HL-60/S4 (cell line): ENCODE measurements around the gene NLGN1.

Source experiments
- in situ Hi-C: fragments of 300-500 bp; cut with MboI; formaldehyde crosslinking; loops from 2 replicates; pipeline ENCODE4 v1.14.3; 2022; ENCODE audit warnings: low sequenced_read_pairs

The NLGN1 gene

DNA sequence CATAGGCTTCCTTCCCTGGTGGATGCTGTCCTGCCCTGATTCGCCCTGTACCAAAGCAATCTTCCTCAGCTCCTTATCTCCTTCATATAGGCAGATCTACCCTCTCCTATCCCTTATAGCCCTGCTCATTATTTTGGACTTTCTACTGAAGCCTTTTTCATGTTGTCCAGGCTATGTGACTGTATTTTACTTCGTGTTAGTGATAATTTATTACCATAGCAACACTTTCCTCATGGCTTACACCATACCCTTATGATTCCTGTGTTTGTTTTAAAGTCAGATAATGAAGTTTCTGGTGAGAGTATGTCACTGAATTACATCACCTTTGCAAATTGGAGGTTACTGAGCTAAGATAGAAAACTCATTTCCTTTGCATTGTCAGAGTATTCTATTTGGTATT lies 352.6 kb downstream of the NLGN1 start:
- in situ Hi-C loops, result no loop called here

DNA sequence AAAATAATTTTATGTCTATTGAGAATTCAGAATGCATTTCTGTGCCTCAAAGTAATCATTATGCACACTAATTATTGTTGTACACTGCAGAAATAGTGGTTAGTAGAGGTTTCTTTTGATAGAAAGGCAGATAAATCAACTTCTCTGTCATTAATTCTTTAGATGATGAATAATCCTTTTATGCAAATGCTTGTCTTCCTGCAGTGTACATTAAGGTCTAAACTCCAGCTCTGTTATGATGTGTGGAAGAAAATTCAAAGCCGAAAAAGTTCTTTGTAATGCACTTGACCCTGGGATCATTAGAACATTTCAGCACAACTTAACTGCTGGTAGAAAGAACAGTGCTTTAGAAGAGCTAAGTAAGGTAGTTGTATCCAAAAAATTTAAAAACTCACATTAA lies 353.0 kb downstream of the NLGN1 start:
- in situ Hi-C loops, result no loop called here

DNA sequence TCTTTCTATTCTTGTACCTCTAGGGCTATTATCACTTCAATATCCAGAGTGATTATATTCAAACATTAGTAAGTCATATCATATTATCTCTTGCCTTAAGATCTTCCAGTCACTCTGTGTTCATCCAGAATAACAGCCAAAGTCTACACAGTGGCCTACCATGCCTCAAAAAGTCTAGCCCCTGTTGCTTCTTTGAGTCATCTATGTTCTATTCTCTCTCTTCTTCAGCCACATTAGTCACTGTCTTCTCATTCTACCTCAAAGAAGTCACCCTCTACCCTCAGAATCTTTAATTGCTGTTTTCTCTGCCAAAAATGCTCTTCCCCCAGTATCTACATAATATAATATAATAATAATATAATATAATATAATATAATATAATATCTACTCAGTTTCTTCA lies 356.0 kb downstream of the NLGN1 start:
- in situ Hi-C loops, result no loop called here

DNA sequence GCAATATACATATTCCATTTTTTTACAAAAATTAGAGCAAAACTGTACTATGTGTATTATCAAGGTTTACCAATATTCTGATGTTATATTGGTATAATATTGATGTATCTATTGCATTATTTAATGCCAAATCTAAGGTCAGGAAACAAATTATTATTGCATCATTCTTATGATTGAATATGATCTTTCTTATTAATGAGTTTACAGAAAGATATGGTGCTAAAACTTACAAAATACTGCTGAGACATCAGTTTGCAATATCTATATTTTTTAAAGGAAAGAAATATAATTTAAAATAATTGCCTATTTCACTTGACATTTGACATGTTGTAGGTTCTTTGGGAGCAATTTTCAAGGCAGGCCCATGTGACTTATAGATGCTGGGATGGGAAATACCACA lies 357.6 kb downstream of the NLGN1 start:
- in situ Hi-C loops, result no loop called here

DNA sequence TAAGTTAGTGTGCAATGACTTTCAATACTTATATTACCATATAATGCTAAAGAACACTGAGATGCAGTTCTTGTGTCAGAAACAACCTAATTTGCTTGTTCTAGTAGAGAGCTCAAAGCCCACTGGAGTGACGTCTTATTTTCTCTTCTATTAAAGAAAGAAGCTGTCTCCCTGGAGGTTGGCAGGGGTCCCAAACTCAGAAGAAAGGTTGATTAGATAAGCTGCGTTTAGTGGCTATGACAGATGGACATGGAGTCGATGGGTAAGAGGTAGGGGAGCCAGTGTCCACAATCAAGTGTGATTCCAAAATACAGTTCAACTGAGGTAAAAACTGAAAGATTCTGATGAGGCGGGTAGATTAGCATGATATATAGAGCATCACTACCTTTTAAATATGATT lies 363.6 kb downstream of the NLGN1 start:
- in situ Hi-C loops, result no loop called here

DNA sequence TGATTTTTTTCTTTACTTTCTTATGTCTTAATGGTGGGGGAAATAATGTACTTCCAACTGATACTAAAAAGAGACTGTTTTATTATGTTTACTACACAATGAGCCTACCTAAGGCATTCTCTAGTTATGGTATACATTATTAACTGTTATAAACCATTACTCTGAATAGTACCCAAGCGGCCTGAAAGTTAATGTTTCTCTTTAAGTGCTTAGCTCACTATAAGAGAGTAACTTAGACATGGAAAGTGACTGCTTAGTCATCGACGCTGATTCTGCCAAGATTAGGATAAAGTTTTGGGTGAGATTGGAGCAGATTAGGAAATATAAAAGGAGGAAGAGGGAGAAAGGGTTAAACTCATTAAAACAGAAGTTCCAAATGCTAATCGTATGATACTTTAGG lies 365.0 kb downstream of the NLGN1 start:
- in situ Hi-C loops, result no loop called here

DNA sequence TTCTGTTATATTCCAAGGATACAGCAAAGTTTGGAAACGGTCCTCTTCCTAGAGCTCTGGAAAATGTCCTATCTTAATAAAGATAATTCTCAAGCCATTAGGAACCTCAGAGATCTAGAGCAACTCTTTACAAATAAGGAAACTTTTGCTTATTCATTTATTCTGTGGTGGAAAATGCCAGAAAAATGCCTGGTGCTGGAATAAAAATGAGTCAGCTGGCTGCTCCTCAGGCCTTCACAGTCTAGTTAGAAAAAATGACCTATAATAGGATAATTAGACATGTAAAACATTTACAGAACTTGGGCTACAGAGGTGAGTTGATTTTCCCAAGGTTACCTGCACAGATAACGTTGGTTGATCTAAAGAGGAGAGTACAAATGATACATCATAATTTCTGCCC lies 372.5 kb downstream of the NLGN1 start:
- in situ Hi-C loops, result no loop called here

DNA sequence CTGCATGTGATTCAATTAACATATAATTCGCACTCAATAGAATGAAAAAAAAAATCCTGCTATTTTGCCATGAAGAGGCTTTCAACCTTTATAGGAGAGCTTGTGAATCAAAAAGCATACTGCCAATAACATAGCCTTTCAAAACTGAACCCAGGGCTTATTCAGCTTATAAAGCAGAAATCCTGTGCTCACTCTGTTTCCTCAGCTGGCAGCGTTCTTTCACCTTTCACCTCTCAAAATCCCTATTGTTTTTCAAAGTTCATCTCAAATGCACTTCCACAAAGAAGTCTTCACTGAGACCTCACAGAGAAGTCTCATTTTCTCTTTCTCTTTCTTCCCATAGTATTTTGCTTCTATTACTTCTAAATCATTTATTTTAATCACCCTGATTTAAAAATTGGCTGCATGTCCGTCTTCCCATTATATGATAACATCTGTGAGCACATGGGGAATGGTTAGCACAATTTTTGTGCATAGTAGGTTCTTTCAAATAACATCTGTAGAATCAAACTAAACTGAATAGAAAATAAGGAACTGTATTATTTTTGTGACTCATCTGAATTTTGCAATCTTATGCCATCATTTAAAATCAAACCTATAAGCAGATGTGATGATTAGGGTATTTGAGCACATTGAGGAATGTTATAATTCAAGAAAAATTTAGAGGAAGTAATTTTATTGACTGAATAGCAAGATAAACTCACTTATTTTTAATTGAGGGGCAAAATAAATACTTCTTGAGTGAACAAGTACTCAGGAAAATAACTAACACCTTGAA lies 373.4 kb downstream of the NLGN1 start:
- in situ Hi-C loops, result no loop called here

DNA sequence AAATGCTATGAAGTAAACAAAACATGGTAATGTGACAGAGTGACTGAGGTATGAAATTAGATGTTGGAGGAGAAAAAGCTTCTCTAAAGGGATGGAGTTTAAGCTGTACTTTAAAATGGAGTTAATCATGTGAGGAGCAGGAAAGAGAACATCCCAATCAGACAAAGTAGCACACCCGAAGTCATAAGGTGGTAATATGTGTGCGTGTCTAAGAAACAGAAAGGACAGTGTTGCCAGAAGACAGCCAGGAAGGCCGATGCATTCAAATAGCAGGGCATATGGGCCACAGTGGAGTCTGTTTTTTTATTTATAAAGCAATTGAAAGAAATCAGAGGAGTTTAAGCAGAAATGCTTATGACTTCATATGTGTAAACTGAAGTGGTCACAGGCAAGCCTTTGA lies 376.3 kb downstream of the NLGN1 start:
- in situ Hi-C loops, result no loop called here

DNA sequence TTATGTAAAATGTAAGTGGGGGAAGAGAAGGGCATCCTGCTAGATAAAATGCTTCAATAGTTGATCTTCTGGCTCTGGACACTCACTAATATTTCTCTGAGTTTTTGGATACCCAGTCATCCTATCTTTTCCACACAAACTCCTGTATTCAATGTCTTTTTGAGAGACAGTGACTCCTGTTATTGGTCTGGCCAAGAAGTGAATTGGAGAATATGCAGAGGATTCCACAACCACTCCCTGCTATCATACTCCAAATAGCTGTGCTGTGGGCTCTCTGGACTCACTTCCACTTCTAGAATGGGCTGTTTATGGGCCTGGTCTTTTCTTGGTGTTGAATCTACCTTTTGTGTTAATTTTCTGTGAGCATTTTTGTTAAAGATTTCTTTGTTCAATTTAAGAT lies 376.8 kb downstream of the NLGN1 start:
- in situ Hi-C loops, result no loop called here

DNA sequence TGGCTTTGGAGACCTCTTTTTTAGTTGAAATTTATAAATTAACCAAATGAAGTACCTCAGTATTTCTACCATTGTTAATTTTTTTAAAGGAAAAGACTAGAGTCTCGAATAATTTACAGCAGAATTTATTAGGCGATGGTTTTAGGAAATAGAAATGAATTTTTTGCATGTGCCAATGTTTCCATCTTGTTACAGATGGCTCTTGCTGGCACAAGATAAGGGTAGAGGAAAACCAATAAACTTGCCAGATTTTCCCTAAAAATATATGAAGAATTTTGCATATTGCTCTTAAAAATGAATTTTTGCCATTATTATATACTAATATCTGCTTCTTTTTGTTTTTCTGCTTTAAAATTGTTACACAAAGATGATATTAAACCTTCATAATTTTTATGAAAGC lies 380.7 kb downstream of the NLGN1 start:
- in situ Hi-C loops, result no loop called here

DNA sequence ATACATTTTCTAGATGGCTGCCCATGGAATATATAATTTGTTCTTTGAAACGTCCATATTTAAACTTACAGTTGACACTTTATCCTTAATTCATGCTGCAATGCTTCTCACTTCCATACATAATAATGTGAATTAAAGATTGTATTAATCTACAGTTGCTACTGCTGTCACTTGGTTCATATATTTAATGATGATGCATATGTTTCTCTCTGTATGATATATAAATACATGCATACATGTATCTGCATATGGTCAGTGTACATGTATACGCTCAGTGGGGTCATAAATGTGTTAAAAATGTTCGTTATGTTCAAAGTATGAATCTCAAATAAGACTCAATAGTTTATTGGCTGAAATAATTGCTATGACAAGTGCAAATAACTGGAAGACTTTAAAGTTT lies 382.5 kb downstream of the NLGN1 start:
- in situ Hi-C loops, result no loop called here

DNA sequence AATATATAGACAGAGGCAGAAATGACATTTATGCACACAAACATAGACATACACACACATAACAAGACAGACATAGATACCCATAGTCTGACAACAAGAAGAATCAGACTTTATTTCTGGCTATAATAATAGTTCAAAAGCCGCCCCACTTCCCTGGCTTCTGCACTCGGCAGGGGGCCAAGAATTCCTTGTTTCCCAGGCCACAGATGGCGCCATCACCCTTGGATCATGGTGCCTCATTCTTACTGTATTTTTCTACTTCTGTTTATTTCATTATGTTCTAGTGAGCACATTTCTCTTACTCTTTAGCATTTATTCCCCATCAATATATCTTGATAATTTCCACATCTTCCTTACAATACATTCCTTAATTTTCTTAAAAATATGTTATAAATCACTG lies 387.5 kb downstream of the NLGN1 start:
- in situ Hi-C loops, result no loop called here

DNA sequence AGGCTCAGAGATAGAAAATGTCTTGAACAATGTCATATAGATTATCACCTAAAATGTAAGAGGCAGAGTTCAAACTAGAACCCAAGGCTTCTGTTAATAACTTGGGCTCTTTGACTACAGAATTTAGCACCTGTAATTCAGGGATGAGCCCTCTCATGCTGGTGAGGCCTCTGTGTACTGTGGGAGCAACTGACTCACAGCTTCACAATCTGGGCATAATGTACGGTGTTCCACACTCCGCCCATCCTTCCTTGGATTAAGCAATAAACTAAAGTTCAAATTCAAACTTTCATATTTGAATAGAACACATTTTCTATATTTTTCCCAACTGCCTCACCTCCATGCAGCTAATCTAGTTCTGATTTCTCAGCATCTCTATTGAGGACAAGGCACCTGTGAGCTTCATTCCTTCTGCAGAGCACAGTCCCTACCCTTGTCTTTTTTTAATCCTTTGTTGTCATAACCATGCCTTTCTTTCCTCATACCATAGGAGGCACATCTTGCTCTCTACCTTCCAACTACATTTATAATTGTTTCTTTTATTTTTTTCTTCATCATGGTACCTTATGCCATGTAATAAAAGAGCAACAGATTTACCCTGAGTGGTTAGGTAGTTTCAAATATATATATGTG lies 392.1 kb downstream of the NLGN1 start:
- in situ Hi-C loops, result no loop called here

DNA sequence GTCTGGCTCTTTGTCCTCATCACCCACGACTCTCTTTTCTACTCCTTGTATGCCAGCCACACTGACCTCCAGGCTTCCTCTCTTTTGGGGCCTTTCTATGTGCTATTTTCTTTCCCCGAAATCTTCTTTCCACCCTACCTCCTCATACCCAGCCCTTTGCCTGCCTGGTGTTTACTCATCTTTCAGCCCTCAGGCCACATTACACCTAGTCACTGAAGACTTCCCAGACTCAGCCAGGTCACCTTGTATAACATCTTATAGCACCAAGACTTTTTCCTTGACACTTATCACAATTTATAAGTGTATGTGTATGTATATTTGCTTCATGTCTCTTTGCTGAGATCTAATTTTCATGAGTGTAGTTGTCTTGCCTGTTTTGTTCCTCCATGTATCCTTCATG lies 396.4 kb downstream of the NLGN1 start:
- in situ Hi-C loops, result no loop called here

DNA sequence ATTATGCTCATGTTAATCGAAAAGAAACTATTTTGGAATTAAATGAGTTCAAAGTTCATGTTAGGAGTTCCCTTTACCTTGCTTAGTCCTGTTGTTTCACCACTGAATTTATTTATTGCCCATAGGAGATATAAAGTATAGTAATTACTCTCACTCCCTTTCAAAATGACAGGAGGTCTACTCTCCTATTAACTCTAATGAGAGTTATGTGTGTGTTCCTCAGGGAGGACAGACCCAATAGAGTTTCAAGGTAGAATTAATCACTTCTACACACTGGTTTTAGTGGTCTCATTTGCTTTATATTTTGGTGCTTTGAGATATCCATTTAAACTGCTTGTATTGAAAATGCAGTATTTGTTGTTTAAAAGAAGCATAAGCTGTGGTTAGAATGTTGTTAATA lies 398.9 kb downstream of the NLGN1 start:
- in situ Hi-C loops, result no loop called here

DNA sequence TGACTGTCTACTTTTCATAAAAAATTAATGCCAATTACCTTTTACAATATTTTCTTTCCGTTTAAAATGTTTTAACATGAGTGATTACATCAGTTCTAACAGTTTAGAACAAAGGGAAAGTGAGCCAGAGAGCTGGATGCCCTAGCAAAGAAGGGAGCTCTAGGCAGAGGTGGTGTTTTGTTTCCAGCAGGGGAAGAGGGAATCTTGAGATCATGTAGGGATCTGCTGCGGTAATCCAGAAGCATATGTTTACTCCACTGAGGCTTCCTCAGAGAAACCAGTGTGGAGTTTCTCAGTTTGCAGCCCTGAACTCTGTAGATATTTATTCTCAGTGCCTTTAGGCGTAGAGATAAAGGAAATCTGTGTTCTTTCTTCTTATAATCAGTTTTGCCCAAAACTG lies 399.3 kb downstream of the NLGN1 start:
- in situ Hi-C loops, result no loop called here

DNA sequence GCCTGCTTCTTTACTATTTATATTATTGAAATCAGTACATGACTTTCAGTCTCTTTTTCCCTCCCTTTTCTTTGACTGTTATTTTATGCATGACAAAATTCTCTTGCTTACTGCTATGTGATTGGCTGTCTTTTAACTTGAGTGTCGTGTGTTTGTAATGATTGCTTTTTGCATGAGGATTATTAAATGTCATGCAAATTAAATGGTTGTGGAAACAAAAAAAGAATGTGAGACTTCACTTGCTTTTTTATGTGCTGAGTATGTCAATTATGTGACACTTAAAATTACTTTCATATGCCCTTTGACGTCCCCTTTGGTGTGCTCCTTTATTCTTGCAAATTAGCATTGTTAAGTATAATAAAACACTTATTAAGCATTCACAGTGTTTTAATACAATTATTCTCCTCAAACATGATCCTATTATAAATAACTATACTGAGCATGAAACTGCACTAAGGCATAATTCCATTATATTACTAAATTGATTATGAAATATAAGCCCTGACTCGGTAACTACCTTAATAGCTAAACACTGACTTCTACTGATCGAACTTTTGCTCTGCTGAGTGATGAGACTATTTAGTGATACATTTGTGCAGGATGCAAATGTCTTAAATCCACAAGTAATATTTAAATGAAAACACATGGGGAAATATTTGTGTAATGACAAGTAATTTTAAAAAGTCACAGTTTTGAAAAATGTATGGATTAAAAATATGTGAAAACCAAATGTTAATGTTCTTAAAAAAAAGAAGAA lies 401.7 kb downstream of the NLGN1 start:
- in situ Hi-C loops, result no loop called here

DNA sequence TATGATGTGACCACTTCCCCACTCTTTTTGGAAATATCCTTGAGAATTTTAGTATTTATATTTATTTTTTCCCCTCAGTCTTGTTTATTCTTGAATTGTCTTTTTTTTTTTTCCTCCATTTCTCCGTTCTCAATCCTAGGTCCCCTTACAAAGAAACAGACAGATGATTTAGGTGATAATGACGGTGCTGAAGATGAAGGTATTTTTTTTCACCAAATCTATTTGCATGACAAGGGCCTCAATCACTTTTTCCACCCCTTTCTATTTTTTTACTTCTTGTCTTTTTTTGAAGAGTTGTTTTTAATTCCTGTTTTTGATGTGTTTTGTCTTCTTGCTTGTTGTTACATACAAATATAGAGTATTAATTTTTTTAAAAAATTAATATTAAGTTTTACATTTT lies 402.6 kb downstream of the NLGN1 start:
- in situ Hi-C loops, result no loop called here

DNA sequence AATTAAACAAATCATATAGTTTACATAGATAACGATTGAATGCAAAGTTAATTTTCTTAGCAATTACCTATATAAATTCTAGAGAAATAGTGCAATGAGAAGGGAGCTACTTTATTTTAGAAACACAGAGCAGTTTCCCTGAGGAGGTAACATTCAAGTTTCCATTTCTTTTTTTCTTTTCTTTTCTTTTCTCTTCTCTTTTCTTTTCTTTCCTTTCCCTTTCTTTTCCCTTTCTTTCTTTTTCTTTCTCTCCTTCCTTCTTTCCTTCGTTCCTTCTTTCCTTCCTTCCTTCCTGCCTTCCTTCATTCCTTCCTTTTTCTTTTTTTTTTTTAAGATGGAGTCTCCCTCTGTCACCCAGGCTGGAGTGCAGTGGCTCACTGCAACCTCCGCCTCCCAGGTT lies 417.3 kb downstream of the NLGN1 start:
- in situ Hi-C loops, result no loop called here

DNA sequence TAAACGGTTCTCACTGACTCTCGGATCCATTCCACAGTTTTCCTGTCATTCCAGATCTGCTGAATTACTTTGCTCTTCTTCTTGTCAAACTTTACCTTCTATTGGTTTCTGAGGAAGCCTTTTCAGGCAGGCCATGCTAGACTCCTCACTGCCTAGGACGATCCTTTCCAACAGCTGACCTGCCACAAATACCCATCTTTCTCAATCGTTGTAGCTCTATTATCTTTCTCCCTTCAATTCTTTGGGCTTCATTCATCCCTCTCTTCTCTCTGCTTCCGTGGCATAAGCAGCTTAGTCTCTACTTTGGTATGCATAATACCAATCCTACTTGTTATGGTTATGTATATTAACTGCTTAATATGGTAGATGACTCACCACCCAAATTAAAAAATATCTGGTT lies 421.8 kb downstream of the NLGN1 start:
- in situ Hi-C loops, result no loop called here

DNA sequence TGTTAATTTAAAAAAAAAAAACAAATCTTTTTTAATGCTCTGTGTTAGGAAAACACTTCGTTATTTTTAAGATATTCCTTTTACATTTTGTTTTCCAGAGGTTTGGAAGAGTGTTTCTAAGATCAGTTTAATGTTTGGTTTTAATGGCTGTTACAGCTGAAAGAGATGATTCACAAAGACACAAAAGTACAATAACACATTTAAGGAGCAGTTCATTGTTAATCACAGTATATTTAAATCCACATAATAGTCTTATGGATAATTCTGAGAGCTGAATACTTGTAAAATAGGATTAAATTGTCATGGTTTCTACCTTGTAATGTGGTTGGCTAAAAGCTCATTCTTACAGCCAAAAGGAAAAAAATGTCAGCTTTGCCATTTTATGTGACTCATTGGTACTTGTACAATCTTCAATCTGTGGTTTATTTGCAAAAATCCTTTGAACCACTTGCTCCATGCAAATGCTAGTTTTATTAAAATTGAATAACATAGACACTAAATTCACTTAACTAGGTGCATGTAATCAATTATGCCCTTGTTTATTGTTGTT lies 426.4 kb downstream of the NLGN1 start:
- in situ Hi-C loops, result no loop called here
